Occipital lobe (tissue), 2 donors: ENCODE data around the gene SCIN. TPM values are rescaled to one million over a fixed set of nuclear protein-coding genes. Genes with fewer than 3 reads are reported as not detected.
"Not testable (repeated sequence)": the region's sequence is repeated elsewhere in the genome, so short reads cannot be mapped to it uniquely, and the experiment has no call there.

Experiments
- DNase-seq: peaks from one replicate; lab custom pipeline; 2025; lab: John Stamatoyannopoulos, UW
- total RNA-seq: library from RNA; depleted of rRNA; stranded (reverse); fragments of >200 nt; gene quantifications from one replicate; pipeline ENCODE4 v1.2.3, GENCODE V29; 2014

SCIN gene
- total RNA-seq, 1 donor from 2014 or later, result 1.6 TPM

DNA sequence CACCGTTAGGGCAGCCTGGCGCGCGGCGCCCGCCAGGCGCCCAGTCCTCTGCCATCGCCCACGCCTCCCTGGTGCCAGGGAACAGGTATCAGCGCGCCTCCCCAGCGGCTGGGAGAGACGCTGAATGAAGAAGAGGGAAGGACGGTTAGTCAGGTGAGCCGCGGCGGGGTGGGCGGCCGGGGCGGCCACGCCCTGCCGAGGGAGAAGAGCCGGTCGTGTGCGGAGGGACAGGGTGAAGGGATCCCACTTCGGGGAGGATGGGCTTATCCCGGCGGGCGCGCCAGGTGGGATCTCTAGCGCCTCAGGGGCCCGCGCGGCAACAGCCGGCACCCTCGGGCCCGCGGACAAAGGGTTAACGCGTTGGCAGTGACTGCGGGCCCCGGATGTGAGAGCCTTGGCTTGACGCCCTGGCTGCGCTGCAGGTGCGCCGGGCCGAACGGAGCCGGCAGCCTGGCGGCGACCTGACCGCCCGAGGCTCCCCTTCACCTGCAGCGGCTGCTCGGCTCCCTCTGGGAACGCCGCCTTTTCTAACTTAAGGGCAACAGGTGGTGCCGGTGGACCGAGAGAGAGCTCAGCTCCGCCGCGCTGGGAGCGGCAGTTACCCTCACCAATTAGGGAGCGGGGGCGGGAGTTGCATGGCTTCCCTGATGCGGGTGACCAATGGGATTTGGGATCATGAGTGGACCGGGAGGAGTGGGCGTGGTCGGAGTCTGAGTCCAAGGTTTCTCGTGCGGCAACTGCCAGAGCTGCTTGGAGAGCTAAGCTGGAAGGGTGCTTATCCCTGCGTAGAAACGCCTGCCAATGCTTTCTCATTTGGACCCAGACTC lies 116.6 kb downstream of the SCIN start, which contains the start of gene ARL4A:
Gene ARL4A (plus strand): TSS at position 743 of the 827 bp plus-strand sequence. CDS start 622 bp downstream, outside the sequence.
- peak; percentile 98 for DNase-seq

DNA sequence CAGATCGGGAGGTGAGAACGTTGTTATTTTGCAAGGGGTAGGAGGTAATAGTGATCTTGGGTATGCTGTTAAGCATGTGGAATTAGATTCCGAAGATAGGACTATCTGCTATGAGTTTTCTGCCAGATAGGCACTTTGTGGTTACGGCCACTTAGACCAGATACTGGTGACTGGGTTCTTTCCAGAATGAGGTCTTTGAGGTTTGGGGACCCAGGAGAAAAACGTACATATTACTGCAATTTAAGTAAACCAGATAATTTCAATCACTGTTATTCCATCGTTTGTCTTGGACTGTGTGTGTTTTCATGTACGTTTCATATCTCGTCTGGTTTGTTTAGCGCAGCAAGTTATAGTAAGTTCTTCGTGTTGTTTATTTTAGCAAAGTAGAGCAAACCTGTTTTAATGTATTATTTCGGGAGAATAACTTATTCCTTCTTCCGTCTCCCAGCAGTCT lies 117.2 kb downstream of the SCIN start:
- no peak for DNase-seq

DNA sequence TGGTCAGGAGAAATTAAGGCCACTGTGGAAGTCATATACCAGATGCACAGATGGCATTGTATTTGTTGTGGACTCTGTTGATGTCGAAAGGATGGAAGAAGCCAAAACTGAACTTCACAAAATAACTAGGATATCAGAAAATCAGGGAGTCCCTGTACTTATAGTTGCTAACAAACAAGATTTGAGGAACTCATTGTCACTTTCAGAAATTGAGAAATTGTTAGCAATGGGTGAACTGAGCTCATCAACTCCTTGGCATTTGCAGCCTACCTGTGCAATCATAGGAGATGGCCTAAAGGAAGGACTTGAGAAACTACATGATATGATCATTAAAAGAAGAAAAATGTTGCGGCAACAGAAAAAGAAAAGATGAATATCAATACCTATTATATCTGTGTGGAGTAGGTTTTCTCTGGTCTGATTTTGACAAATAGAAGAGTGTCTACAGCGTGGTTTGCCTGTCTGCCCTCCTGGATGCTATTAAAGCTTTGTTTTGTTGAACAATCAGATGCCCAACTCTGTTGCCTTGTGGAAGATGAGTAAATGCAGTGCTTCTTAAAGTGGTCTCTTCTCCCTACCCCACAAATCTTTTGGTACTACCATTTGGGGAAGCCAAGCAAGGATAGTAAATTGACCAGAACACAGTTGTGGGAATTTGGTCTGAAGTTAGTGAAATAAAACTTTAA lies 118.1 kb downstream of the SCIN start:
- not testable (repeated sequence) for DNase-seq

DNA sequence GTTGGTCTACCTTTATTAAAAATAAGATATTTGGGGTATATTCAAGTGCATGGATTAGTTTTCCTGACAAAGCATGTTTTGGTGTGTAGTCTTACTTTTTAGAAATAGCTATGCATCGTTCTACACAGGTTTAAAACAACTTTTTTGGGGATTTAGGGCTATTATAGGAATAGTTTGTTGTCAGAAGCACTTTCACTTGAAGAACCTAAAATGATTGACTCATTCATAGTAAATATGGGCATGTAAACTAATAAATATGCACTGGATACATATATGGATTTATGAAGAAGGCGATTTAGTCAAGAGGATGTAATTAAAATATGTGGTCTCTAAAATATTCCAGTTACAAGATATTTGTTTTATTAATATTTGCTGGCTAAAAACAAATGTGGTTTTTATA lies 118.9 kb downstream of the SCIN start:
- DNase-seq, result no peak

DNA sequence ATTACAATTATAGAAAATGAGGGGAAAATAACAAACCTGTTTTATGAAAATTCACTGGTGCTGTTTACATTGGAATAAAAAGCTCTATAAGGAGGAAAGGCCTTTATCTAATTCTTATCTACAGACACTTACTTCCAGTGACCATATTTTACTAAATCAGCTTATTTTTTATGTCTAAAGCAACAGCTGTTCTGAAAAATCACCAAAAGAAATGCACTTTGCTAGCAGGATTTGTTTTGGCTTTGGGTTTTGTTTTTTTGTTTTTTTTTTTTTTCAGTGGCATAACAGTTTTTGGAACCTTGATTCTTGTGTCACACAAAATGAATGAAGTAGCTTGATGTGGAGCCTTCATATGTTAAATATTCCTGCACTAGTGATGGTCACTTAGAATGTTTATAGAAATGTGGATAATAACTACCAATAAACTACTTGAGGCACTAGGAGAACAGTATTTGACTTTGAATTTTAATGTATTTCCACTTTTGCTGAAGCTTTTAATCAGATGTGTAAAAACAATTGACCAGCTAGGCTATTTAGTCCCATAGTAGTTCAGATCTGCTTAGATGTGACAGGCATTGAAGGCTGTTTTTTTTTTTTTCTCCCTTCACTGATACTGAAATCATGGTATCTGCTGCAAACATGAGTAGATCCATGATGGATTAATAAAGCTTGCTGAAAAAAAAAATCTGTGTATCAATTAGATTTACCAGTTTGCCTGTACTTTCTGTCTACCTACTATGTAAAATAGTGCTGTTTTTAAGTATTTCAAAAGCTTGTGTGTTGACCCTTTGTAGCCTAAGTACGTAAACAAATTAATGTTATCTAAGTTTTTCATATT lies 119.7 kb downstream of the SCIN start:
- no peak for DNase-seq

DNA sequence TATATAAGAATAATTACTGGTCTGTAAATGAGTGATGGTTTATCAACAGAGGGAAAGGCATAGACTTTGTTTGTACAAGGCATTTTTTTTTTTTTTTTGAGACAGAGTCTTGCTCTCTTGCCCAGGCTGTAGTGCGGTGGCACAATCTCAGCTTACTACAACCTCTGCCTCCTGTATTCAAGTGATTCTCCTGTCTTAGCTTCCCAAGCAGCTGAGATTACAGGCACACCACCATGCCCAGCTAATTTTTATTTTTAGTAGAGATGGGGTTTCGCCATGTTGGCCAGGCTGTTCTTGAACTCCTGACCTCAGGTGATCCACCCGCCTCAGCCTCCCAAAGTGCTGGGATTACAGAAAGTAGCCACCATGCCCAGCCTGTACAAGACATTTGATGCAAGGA lies 120.9 kb downstream of the SCIN start:
- not testable (repeated sequence) for DNase-seq

DNA sequence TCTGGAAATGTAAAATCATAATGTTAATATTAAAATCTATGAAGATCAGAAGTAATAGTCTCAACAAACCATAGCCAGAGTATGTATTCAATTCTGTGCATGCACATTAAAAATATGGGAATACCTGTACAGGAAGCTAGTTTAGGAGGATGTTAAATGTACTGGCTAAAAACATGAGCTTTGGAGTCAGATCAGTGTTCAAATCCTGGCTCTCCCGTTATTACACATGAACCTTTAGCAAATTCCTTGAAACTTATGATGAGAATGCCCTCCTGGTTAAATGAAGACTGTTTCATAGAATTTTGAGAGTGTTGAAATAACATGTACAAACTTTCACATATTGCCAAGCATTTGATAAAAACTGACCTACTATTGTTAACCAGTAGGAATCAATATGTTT lies 121.5 kb downstream of the SCIN start:
- no peak for DNase-seq

DNA sequence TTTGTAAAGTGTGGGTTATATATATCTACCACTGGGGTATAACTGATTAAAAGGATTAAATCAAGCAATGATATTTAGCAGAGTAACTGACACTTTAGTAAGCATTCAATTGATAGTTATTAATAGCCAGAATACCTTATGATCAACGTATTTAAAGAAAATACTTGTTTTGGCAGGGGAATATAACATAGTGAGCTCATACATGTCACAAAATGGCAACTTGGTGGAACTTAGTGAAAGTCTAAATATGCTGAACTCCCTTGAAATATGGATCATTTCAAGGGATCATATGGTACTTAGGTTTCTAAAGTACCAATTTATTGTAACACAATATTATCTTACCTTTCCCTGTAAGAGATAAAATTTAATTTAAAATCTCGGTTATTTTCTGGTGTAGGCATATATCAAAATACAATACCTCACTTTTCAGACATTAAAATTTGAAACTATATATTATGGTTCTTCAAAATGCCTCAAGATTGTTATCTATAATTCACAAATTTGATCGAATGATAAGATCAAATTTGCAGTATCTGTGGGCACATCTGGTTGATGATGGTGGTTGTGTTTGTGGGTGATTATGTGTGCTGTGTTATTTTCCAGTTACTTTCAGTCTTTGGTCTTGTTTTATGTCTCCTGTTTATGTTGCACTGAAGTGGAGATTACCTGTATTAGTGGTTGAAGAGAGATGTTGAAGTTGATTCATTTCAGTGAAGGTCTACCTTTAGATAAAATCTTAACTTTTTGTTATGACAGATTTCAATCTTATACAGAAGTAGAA lies 122.1 kb downstream of the SCIN start:
- no peak for DNase-seq

DNA sequence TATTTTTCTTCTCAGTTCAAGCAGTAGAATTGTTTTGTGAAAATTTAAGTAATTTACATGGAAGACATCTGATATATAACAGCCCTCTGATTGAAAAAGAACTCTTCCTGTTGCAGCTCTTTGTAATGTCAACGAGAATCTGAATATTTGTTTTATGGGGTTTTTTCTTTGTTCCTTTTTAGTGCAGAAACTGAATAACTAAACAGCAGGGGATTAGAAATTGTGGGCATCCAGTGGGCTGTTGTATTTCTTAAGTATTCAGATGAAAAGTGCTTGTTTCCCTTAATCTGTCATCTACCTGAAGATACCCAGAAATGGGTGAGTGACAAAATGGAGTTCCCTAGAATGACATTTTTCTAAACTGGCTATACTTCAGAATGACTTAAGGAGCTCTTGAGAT lies 124.3 kb downstream of the SCIN start:
- no peak for DNase-seq

DNA sequence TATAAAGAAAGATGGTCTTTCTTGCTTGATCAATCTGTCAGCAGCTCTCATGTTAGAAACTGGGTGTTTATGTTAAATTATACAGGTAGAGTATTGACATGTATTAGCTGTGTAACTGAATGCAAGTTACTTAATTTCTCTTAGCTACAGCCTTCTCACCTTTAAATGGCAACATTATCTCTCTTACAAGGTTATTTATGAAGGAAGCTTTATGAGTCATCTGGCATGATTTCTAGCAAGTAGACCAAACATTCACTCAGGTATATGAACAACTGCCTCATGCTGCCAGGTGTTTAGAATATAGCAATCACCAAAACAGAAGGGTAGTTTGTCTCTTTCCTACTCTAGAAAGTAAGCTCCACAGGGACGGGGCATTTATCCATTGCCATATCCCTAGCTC lies 125.4 kb downstream of the SCIN start:
- no peak for DNase-seq

DNA sequence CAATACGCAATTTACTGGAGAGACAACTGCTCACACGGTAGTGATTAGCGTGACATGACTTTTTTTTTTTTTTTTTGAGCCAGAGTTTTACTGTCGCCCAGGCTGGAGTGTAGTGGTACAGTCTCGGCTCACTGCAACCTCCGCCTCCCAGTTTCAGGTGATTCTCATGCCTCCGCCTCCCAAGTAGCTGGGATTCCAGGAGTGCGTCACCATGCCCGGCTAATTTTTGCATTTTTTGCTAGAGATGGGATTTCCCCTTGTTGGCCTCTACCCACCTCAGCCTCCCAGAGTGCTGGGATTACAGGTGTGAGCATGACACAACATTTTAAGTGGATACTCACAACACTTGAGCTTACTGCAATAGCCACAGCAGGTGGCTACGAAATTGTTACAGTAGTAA lies 128.8 kb downstream of the SCIN start:
- DNase-seq, result no peak

DNA sequence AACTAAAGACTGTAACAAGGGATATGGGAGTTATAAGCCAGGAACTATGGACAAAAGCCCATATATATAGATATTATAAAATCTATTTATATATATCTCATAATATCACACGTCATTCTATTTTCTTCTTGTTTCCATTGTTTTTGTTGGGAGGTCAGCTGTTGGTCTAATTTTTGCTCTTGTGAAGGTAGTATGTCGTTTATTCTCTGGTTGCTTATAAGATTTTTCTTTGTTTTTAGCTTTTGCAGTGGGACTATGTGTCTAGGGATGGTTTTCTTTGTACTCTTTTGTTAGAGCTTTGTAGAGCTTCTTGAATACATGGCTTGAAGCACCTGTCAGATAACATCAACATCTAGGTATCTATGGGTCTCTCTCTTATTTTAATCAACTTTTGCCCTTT lies 130.9 kb downstream of the SCIN start:
- DNase-seq, result no peak

DNA sequence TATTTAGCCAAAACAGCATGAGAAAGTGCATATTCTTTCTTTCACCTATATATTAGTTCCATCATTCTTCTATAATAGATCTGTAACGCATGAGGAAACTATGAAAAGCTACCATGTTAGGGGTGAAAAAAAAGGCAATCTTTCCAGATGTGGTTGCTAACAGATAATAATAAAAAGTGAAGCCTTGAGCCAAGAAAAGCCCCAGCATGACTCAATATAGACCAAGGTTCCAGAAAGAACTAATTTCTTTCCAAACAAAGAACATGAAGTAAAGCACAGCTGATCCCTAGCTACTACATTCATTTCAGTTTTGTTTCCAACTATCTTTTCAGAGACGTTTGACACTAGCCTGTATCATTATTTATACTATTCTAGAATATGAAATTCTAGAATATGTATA lies 133.4 kb downstream of the SCIN start:
- no peak for DNase-seq

DNA sequence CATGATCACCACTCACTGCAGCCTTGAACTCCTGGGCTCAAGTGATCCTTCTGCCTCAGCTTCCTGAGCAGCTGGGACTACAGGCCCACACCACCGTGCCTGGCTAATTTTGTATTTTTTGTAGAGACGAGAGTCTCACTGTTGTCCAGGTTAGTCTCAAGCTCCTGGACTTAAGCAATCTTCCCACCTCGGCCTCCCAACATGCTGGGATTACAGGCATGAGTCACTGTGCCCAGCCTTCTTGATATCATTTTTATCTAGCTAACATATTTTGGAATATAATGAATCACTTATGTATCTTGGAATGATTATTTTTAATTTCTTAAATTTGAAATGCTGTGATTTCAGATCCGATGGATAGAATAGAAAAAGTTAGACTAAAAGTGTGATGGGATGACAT lies 135.4 kb downstream of the SCIN start:
- no peak for DNase-seq

DNA sequence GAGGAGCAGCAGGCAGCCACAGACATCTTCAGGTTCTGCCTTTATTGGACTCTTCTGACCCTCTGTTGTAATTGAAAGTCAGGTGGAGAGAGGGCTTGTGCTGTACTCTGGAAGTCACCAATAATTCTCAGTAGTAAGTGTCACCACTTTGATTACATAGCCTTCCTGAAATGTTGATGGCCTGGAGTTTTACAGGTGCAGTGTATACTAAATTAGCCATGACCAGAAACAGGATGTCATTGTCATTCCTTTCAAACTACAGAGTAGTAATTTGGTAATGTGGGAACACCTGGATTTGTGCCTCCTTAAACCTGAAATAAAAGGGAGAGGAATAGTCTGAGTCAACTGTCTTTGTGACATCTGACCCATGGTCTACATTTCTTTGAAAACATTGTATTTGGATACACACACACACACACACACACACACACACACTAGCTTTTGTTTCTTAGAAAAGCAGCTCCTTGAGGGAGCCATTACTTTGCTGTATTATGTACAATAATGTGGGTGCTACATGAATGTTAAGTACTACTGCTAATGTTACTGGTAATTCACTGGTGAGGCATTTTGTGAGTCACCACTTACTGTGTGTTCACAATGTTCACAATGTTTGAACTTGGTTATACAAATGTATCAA lies 136.5 kb downstream of the SCIN start:
- DNase-seq, result no peak

DNA sequence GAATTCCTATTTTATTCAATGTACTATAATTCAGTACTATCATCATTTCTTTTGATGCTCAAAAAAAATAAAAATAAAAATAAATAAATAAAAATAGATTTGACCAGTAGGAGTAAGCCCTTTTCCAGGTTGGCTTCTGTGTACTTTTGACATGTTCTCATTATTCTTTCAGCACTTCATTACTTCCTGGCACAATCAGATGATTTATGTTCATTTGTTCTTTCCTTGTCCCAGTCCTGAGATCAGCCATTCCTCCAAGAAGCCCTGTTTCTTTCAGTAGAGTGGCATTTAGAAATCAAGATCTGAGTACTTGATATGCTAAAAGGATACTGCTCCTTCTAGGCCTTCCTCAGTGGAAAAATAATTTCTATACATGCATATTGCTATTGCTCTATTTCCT lies 137.8 kb downstream of the SCIN start:
- no peak for DNase-seq
